Body of pancreas (tissue), 4 donors: ENCODE results near the gene LRRC49.

Experiments
- CTCF ChIP-seq, 7 experiments: fragments of 450-650 bp in 4 of 7; fragments of 200-600 bp in 3 of 7; sonication (generic) in 3 of 7; IDR thresholded peaks; one replicate each; pipeline ENCODE4 v1.5.1; 2016 to 2019; ENCODE audit warnings: antibody characterized with exemption in 7 of 7
- POLR2A ChIP-seq, 3 donors: fragments of 450-650 bp; IDR thresholded peaks; one replicate each; pipeline ENCODE4 v1.6.1; 2016; ENCODE audit warnings: antibody characterized with exemption in 3 of 3, mild to moderate bottlenecking in 2 of 3

GRCh38 chr15:70870051-70870450, 22.6 kb upstream of the LRRC49 start:
- TF ChIP-seq CTCF (IDR thresholded peaks at IDR 0.05) = no peak
- TF ChIP-seq POLR2A (IDR thresholded peaks at IDR 0.05) = no peak
